GM21786 (cell line): Measurements from ENCODE around the gene CYB5D1.
"Not testable (repeated sequence)": the region's sequence is repeated elsewhere in the genome, so short reads cannot be mapped to it uniquely, and the experiment has no call there.

Source experiments
- ATAC-seq: cut with Tn5 transposase; IDR thresholded peaks from one replicate; pipeline ENCODE4 v1.9.1; 2021; ENCODE audit not compliant: unreplicated experiment

The CYB5D1 gene

GRCh38 chr17:7854851-7855659 is 2.7 kb upstream of the CYB5D1 start, which contains the start of gene TMEM88:
Gene TMEM88, plus strand, starts transcription at chr17:7855066. Its CDS starts 9 bp downstream, at chr17:7855075.
- ATAC-seq = no peak

DNA sequence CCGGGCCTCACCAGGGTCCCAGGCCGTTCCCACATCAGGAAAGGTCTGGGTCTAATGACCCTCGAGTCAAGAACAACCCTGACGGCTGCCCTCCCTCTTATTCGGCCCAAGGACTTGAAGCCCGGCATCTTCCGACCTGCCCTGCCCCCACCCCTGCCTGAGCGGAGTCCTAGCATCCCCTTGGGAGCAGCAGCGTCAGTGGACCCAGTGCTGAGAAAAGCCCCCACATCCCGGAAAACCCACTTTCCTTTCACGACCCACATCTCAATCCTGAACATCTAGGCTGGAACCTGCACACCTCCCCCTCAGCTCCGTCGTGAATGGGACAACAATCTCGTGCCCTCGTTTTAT is 2.2 kb upstream of the CYB5D1 start:
- no peak for ATAC-seq

- ATAC-seq = no peak
Measured at GRCh38 chr17:7856011-7856810, 1.6 kb upstream of the CYB5D1 start.

- ATAC-seq = peak; percentile 79
Measured at GRCh38 chr17:7856811-7857712, 741 bp upstream of the CYB5D1 start, which contains the start of gene NAA38. Gene NAA38, minus strand, starts transcription at chr17:7857559. Its CDS starts 96 bp downstream, at chr17:7857463.

DNA sequence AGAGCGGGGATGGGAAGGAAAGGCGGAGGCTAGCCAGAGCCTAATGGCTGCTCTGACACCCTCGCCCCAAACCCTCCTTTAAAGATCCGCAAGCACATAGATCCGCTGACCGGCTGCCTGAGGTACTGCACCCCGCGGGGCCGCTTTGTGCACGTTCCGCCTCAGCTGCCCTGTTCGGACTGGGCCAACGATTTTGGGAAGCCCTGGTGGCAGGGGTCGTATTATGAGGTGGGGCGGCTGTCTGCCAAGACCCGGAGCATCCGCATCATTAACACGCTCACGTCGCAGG is 663 bp downstream of the CYB5D1 start:
- ATAC-seq = no peak

- ATAC-seq = no peak
Measured at GRCh38 chr17:7859028-7859427, 1.2 kb downstream of the CYB5D1 start.

- no peak for ATAC-seq
Measured at GRCh38 chr17:7862692-7863437, 5.1 kb downstream of the CYB5D1 start.

GRCh38 chr17:7864384-7864783 is 6.6 kb downstream of the CYB5D1 start:
- not testable (repeated sequence) for ATAC-seq

DNA sequence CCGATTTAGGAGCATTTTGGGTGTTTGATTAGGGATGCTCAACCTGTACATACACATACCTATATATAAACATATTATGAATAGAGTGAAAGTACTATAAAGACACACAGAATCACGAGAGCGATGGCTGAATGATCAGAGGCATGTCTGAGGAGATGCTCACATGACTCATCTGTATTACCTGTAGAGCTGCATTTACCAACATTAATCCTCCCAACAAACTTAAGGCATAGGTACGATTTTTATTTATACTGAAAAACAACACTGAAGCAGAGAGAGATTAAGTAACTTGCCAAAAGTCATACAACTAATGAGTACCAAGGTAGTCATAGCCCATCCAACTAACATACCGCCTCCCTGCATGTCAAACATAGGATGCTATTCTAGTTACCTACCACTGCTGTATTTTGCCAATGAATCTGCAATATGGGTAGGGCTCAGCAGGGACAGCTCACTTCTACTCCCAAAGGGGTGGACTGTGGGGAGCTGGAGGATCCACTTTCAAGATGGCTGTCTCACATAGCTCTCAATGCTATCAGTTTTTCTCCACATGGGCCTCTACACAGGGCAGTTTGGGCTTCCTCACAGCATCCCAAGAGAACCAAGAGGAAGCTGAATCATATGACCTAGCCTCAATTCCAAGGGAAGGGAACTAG is 7.3 kb downstream of the CYB5D1 start:
- no peak for ATAC-seq

DNA sequence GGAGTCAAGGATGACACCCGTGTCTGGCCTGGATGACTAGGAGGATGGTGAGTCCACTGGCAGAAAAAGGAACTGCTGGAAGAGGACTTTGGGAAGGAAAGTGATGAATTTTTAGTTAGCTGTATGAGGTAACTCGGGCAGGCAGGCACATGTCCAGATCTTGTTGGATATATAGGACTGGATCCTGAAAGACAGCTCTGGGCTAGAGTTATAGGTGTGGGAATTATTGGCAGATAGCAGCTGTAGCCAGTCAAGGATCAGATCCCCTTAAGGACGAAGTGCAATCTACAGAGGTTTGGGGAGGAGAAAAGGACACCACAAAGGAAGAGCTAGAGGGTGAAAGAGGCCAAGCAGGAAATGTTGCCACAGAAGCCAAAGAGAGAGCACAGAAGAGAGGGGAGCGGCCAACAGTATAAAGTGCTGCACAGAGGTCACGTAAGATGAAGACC is 10.1 kb downstream of the CYB5D1 start:
- ATAC-seq = no peak

DNA sequence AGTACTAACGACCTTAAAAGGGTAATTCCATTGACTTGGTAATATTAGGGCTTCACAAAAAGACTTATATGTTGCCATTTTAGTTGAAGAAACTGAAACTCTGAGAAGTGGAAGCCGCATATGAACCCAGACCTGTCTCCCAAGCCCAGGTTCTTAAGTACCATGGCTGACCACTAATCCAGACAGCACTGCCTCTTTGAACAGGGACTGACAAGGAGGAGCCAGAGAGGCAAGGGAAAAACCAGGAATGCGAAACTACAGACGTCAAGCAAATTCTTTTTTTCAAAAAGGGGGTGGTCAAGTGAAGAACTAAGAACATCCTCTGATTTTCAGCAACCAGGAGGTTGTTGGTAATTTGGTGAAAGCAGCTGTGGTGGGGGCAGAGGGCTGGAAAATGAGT is 15.2 kb downstream of the CYB5D1 start:
- no peak for ATAC-seq

- ATAC-seq = no peak
Measured at GRCh38 chr17:7875804-7876370, 18.1 kb downstream of the CYB5D1 start.

DNA sequence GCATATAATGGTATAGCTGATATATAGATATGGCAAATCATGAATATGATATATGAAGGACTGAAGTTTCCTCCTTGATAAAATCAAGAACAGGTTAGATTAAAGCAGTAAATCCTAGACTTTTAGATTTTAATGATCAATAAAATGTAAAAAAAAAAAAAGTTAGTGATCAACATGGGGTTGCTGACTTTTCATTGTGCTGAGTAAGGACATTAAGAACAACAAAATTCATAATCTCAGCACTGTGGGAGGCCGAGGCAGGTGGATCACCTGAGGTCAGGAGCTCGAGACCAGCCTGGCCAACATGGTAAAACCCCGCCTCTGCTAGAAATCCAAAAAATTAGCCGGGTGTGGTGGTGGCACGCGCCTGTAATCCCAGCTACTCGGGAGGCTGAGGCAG is 20.4 kb downstream of the CYB5D1 start:
- ATAC-seq = no peak

DNA sequence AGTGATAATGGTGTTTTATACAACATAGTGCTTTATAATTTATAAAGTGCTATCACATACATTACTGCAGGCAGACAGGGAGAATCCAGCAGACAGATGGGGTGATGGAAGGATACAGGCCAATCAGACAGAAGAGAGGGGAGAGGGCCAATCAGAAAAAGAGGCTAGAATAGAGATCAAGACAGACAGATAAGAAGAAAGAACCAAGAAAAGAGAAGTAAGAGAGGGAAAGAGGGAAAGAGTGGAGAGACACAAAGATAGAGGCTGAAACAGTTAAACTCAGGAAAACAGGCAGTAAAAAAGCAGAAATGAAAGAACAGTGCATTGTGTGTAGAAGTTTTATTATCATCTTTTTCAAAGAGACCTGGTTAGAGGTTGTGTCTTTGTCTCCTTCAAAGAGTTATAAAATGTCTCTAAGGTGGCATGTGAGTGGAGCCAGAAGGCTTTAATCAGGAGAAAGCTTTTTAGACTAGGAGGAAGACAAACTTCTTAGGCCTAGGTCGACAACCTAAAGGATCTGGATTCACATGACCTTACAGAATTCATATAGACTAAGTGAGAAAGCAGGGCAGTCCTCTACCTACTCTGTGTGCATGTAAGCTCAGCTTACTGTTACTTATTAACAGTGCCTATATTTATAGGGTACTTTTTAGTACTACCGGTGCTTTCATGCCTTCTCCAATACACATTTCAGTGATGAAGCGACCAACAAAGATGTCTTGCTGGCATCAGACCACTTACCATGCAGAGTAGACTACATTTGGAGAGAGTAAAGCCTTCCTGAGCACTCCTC is 22.5 kb downstream of the CYB5D1 start:
- no peak for ATAC-seq

DNA sequence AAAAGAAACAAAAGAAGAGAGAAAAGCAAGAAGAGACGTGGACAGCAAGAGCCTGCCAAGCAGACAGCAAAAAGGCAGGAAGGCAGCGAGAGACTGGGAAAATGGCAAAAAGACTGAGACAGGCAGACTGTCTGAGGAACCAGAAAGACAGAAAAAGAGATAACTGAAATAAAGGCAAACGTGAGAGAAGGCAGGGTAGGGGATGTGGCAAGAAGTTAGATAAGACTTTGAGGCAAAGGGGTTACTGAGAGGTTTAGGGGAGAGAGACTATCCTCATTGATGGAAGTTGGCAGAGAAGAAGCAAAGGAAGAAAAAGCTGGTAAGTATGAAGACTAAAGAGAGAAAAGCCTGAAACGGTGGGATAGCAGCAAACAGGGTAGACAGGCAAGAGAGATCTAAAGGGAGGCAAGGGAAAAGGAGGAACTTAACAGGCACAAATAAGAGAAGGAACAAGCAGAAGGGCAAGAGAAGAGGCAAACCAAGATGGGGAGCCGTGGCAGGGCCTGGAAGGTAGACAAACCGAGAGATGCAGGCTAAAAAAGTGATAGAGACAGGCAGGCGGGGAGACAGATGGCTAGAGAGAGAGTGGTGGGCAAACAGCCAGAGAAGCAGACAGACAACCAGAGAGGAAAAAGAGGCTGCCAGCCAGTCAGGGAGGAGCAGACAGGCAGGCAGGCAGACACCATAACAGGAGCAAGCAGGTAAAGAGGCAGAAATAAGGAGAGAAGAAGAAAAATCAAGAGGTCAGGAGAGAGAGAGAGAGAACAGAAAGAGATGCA is 23.7 kb downstream of the CYB5D1 start:
- no peak for ATAC-seq

GRCh38 chr17:7882068-7882467 is 24.3 kb downstream of the CYB5D1 start:
- ATAC-seq = no peak

GRCh38 chr17:7882629-7883028 is 24.8 kb downstream of the CYB5D1 start:
- no peak for ATAC-seq

- no peak for ATAC-seq
Measured at GRCh38 chr17:7883781-7884386, 26.1 kb downstream of the CYB5D1 start.
